ENCODE measurements around the gene PTGR3.

PTGR3 gene

GRCh38 chr18:75220551-75221355, 11.8 kb upstream of the PTGR3 start:
- no peak for TF ChIP-seq TAF1 (IDR thresholded peaks at IDR 0.05; ENCODE audit: borderline replicate concordance, low read depth, low read length)
- DNase-seq (ENCODE audit: insufficient read length) (no peak), FAIRE-seq (no peak)

- no peak for FAIRE-seq
- TF ChIP-seq POLR2A (IDR thresholded peaks at IDR 0.05; ENCODE audit: low read depth, low read length) (no peak), POLR2AphosphoS5 (IDR thresholded peaks at IDR 0.05; ENCODE audit: low read depth, low read length) (no peak), TAF1 (IDR thresholded peaks at IDR 0.05; ENCODE audit: borderline replicate concordance, low read depth, low read length) (no peak)
Measured at GRCh38 chr18:75219745-75220375, 10.9 kb upstream of the PTGR3 start.

GRCh38 chr18:75218065-75218923, 9.4 kb upstream of the PTGR3 start:
- FAIRE-seq: no peak
- DNase-seq (ENCODE audit: insufficient read length): no peak
- TF ChIP-seq POLR2A (IDR thresholded peaks at IDR 0.05; ENCODE audit: low read depth, low read length) (no peak), TAF1 (IDR thresholded peaks at IDR 0.05; ENCODE audit: borderline replicate concordance, low read depth, low read length) (no peak), POLR2AphosphoS5 (IDR thresholded peaks at IDR 0.05; ENCODE audit: low read depth, low read length) (no peak)

More at GRCh38 chr18:75219745-75220375, 10.9 kb upstream of the PTGR3 start:
- DNase-seq (ENCODE audit: insufficient read length): no peak

GRCh38 chr18:75216911-75217689, 8.2 kb upstream of the PTGR3 start:
- TF ChIP-seq POLR2AphosphoS5 (IDR thresholded peaks at IDR 0.05; ENCODE audit: low read depth, low read length): no peak
- no peak for TF ChIP-seq POLR2A (IDR thresholded peaks at IDR 0.05; ENCODE audit: low read depth, low read length)
- no peak for TF ChIP-seq TAF1 (IDR thresholded peaks at IDR 0.05; ENCODE audit: borderline replicate concordance, low read depth, low read length)
- no peak for FAIRE-seq
- no peak for DNase-seq (ENCODE audit: insufficient read length)

GRCh38 chr18:75216212-75216910, 7.4 kb upstream of the PTGR3 start:
- DNase-seq (ENCODE audit: insufficient read length) (no peak), FAIRE-seq (no peak)
- no peak for TF ChIP-seq TAF1 (IDR thresholded peaks at IDR 0.05; ENCODE audit: borderline replicate concordance, low read depth, low read length)
- TF ChIP-seq POLR2A (IDR thresholded peaks at IDR 0.05; ENCODE audit: low read depth, low read length): no peak
- no peak for TF ChIP-seq POLR2AphosphoS5 (IDR thresholded peaks at IDR 0.05; ENCODE audit: low read depth, low read length)

- TF ChIP-seq TAF1 (IDR thresholded peaks at IDR 0.05; ENCODE audit: borderline replicate concordance, low read depth, low read length): no peak
- TF ChIP-seq POLR2A (IDR thresholded peaks at IDR 0.05; ENCODE audit: low read depth, low read length): no peak
- TF ChIP-seq POLR2AphosphoS5 (IDR thresholded peaks at IDR 0.05; ENCODE audit: low read depth, low read length): no peak
- FAIRE-seq: no peak
Measured at GRCh38 chr18:75215663-75216062, 6.7 kb upstream of the PTGR3 start.

GRCh38 chr18:75214766-75215510, 6.0 kb upstream of the PTGR3 start:
- peak; percentile 57 for FAIRE-seq
- TF ChIP-seq POLR2A (IDR thresholded peaks at IDR 0.05; ENCODE audit: low read depth, low read length): no peak
- no peak for TF ChIP-seq POLR2AphosphoS5 (IDR thresholded peaks at IDR 0.05; ENCODE audit: low read depth, low read length)
- no peak for TF ChIP-seq TAF1 (IDR thresholded peaks at IDR 0.05; ENCODE audit: borderline replicate concordance, low read depth, low read length)

More at GRCh38 chr18:75215663-75216062, 6.7 kb upstream of the PTGR3 start:
- no peak for DNase-seq (ENCODE audit: insufficient read length)

GRCh38 chr18:75214332-75214690, 5.4 kb upstream of the PTGR3 start:
- FAIRE-seq (no peak), DNase-seq (ENCODE audit: insufficient read length) (no peak)
- TF ChIP-seq POLR2AphosphoS5 (IDR thresholded peaks at IDR 0.05; ENCODE audit: low read depth, low read length) (no peak), POLR2A (IDR thresholded peaks at IDR 0.05; ENCODE audit: low read depth, low read length) (no peak), TAF1 (IDR thresholded peaks at IDR 0.05; ENCODE audit: borderline replicate concordance, low read depth, low read length) (no peak)

More at GRCh38 chr18:75214766-75215510, 6.0 kb upstream of the PTGR3 start:
- DNase-seq (ENCODE audit: insufficient read length): no peak

- no peak for TF ChIP-seq POLR2AphosphoS5 (IDR thresholded peaks at IDR 0.05; ENCODE audit: low read depth, low read length)
- TF ChIP-seq TAF1 (IDR thresholded peaks at IDR 0.05; ENCODE audit: borderline replicate concordance, low read depth, low read length): no peak
- no peak for DNase-seq (ENCODE audit: insufficient read length)
- FAIRE-seq: peak; percentile 40
Measured at GRCh38 chr18:75213611-75214331, 4.8 kb upstream of the PTGR3 start.
